Tibial artery (tissue), 4 donors: Measurements from ENCODE around the gene DNAJC28.
A peak's percentile ranks its signal among the peaks of the same experiment; 100 is the strongest.

Experiments used
- DNase-seq, 2 donors: peaks; one replicate each; pipeline ENCODE4 v3.0.0-alpha.2; 2019
- H3K27ac ChIP-seq, 2 donors: fragments of 200-600 bp; sonication (generic) in 1 of 2; 1 replicate in 1 of 2; 2 replicates in 1 of 2; pipeline ENCODE4 v1.5.1; 2018 to 2019; ENCODE audit warnings: mild to moderate bottlenecking in 1 of 2
- H3K27me3 ChIP-seq, 2 donors: fragments of 200-600 bp; sonication (generic) in 1 of 2; one replicate each; pipeline versions ENCODE4 v1.5.1 to v1.6.0; 2016 to 2019
- H3K36me3 ChIP-seq, 3 donors: fragments of 200-600 bp; sonication (generic) in 2 of 3; one replicate each; pipeline ENCODE4 v1.5.1; 2016 to 2019; ENCODE audit warnings: mild to moderate bottlenecking in 2 of 3
- H3K4me1 ChIP-seq, 4 donors: fragments of 200-600 bp; sonication (generic) in 2 of 4; 1 replicate in 3 of 4; 2 replicates in 1 of 4; pipeline ENCODE4 v1.5.1; 2016 to 2019
- H3K4me3 ChIP-seq, 2 donors: fragments of 200-600 bp; sonication (generic) in 1 of 2; 1 replicate in 1 of 2; 2 replicates in 1 of 2; pipeline ENCODE4 v1.5.1; 2018 to 2019; ENCODE audit warnings: mild to moderate bottlenecking in 2 of 2
- H3K9me3 ChIP-seq, 3 donors: fragments of 200-600 bp; sonication (generic) in 1 of 3; one replicate each; pipeline ENCODE4 v1.5.1; 2016 to 2019
- CTCF ChIP-seq, 2 experiments: fragments of 200-600 bp in 1 of 2; fragments of 450-650 bp in 1 of 2; IDR thresholded peaks; one replicate each; pipeline ENCODE4 v1.5.1; 2017 to 2019; ENCODE audit warnings: antibody characterized with exemption in 2 of 2, mild to moderate bottlenecking in 1 of 2, moderate library complexity in 1 of 2
- intact Hi-C: fragments of 100-400 bp; cut with DNase I; formaldehyde crosslinking; loops from one replicate; pipeline ENCODE4 v1.15.0; 2023; ENCODE audit warnings: low total_unique reads

Gene DNAJC28

GRCh38 chr21:33487996-33488395 lies 3.5 kb downstream of the DNAJC28 start:
- Histone ChIP-seq H3K4me3 (no peak overlapping the region), H3K36me3 (no peaks in the 10 kb centered on the region), H3K9me3 (no peaks in the 10 kb centered on the region), H3K27ac (no peak overlapping the region), H3K4me1 (peaks cover 0 to 10% (median 2%) of the 10 kb centered on the region in 4 donors), H3K27me3 (no peaks in the 10 kb centered on the region)
- intact Hi-C loops, result loop anchor here (10.0 kb wide), 1 partner anchor 47 kb away; no protein-coding TSS in a partner anchor
- TF ChIP-seq CTCF (IDR thresholded peaks at IDR 0.05), result no peak
- DNase-seq, result no peak

- Histone ChIP-seq H3K27ac (no peak overlapping the region), H3K9me3 (no peaks in the 10 kb centered on the region), H3K27me3 (no peaks in the 10 kb centered on the region), H3K4me1 (peaks cover 0 to 23% (median 12%) of the 10 kb centered on the region in 4 donors), H3K4me3 (no peak overlapping the region), H3K36me3 (no peaks in the 10 kb centered on the region)
- TF ChIP-seq CTCF (IDR thresholded peaks at IDR 0.05), result no peak
- intact Hi-C loops, result loop anchor here (5.0 to 10.0 kb wide), 2 partner anchors 53 to 161 kb away; partner anchors contain the start of genes CRYZL1 and ITSN1
- no peak for DNase-seq
These were observed 10.1 kb downstream of the DNAJC28 start for GRCh38 chr21:33481314-33481943.

DNA sequence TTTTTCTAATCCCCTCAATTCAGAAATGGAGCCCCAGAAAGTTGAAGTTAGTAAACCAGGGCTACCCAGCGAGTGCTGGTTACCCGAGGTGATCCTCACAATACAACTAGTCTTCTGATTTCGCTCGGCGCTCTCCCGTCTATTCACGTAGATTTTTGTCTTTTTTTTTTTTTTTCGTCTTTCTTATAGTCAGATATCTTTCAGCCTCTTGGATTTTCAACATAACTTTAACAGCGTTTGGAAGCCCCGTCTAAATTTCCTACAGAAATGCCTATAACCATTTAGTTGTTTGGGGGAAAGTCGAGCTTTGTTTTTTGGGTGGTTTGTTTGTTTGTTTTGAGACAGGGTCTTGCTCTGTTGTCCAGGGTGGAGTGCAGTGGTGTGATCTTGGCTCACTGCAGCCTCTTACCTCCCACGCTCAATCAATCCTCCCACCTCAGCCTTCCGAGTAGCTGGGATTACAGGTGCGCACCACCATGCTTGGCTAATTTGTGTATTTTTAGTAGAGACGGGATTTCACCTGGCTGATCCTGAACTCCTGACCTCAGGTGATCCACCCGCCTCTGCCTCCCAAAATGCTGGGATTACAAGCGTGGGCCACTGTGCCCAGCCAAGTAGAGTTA lies 10.9 kb downstream of the DNAJC28 start:
- intact Hi-C loops, result loop anchor here (5.0 to 10.0 kb wide), 2 partner anchors 54 to 162 kb away; partner anchors contain the start of genes CRYZL1 and ITSN1
- Histone ChIP-seq H3K9me3 (no peaks in the 10 kb centered on the region), H3K36me3 (no peaks in the 10 kb centered on the region), H3K4me3 (peak overlapping the region; percentile 70 to 79), H3K4me1 (peaks cover 0 to 23% (median 12%) of the 10 kb centered on the region in 4 donors), H3K27me3 (no peaks in the 10 kb centered on the region), H3K27ac (peak overlapping the region; percentile 84 to 96)
- DNase-seq, result no peak
- TF ChIP-seq CTCF (IDR thresholded peaks at IDR 0.05), result no peak

- DNase-seq, result peak; percentile 91 to 98
- H3K27me3 ChIP-seq, result no peaks in the 10 kb centered on the region
- TF ChIP-seq CTCF (IDR thresholded peaks at IDR 0.05), result peak; percentile 52 to 58
- peak within 1 kb of the TSS; percentile 84 to 96 for H3K27ac ChIP-seq
- peak within 1 kb of the TSS; percentile 70 to 79 for H3K4me3 ChIP-seq
- intact Hi-C loops, result loop anchor here (5.0 to 10.0 kb wide), 3 partner anchors 55 to 1405 kb away; partner anchors contain the start of genes CRYZL1 and ITSN1
- H3K9me3 ChIP-seq, result no peaks in the 10 kb centered on the region
- H3K4me1 ChIP-seq, result peaks cover 0 to 23% (median 12%) of the 10 kb centered on the region in 4 donors
- no peaks in the 10 kb centered on the region for H3K36me3 ChIP-seq
These were observed 11.6 kb downstream of the DNAJC28 start, which contains the start of gene TMEM50B for GRCh38 chr21:33479679-33480480. Gene TMEM50B, minus strand, starts transcription at chr21:33479974. Its CDS starts 11,089 bp downstream, at chr21:33468885.

DNA sequence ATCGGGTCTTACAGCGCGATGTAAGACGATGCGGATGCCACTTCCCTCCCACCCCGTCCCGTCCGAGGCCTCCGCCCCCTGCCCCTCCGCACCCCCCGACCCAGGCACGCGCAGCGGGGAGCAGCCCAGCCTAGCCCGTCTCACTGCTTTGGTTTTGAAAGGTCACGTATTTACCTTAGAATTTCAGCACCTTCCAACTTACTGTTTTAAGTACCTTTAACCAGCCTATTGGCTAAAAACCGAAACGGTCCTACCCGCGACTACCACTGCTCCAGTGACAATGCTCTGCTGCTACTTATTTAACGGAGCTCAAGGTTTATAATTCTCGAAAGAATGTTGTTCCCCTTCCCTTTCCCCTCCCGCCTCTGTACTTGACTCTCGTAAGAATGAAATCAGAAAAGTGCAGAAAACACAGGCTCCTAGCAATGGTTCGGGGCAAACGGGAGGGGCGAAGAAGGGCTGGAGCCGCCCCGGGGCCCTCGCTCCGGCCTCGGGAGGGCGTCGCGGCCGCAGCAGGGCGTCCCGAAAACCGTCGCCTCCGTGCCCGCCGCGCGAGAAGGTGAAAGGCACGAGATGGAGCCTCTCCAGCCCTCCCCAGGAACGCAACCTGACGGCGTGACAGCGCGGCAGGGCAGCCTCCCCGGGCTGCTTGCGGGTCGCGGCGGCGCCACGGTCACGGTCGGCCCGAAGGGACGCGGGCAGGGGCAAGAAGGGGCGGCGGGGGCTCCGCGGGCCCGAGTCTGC lies 12.4 kb downstream of the DNAJC28 start:
- H3K4me3 ChIP-seq, result peak overlapping the region; percentile 70 to 79
- TF ChIP-seq CTCF (IDR thresholded peaks at IDR 0.05), result no peak
- DNase-seq, result peak in 1 of 2 donors; percentile 73
- no peaks in the 10 kb centered on the region for H3K27me3 ChIP-seq
- H3K9me3 ChIP-seq, result no peaks in the 10 kb centered on the region
- intact Hi-C loops, result loop anchor here (10.0 kb wide), 1 partner anchor 1406 kb away; no protein-coding TSS in a partner anchor
- peak overlapping the region; percentile 84 to 96 for H3K27ac ChIP-seq
- H3K36me3 ChIP-seq, result no peaks in the 10 kb centered on the region
- H3K4me1 ChIP-seq, result peaks cover 0 to 23% (median 12%) of the 10 kb centered on the region in 4 donors
